ENCODE data around the gene PTGIS.

- TF ChIP-seq, protein P1, sequence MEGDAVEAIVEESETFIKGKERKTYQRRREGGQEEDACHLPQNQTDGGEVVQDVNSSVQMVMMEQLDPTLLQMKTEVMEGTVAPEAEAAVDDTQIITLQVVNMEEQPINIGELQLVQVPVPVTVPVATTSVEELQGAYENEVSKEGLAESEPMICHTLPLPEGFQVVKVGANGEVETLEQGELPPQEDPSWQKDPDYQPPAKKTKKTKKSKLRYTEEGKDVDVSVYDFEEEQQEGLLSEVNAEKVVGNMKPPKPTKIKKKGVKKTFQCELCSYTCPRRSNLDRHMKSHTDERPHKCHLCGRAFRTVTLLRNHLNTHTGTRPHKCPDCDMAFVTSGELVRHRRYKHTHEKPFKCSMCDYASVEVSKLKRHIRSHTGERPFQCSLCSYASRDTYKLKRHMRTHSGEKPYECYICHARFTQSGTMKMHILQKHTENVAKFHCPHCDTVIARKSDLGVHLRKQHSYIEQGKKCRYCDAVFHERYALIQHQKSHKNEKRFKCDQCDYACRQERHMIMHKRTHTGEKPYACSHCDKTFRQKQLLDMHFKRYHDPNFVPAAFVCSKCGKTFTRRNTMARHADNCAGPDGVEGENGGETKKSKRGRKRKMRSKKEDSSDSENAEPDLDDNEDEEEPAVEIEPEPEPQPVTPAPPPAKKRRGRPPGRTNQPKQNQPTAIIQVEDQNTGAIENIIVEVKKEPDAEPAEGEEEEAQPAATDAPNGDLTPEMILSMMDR (IDR thresholded peaks at IDR 0.05), result no peak
- TF ChIP-seq POLR2A (IDR thresholded peaks at IDR 0.05), result no peak
These were observed 54.9 kb downstream of the PTGIS start for GRCh38 chr20:49513009-49513408.

Measured in Peyer's patch (tissue), 4 donors.